Omental fat pad (tissue), 4 donors: ENCODE data around the gene ATP7B. TPM values are rescaled to one million over a fixed set of nuclear protein-coding genes. Genes with fewer than 3 reads are reported as not detected.

Source experiments
- ATAC-seq: fragments of 150-250 bp; one replicate; pipeline ENCODE4 v1.9.1; 2016; ENCODE audit warnings: mild to moderate bottlenecking, moderate library complexity; ENCODE audit not compliant: low FRiP score
- DNase-seq: peaks from one replicate; pipeline ENCODE4 v3.0.0-alpha.2; 2019; ENCODE audit warnings: low spot score
- CTCF ChIP-seq, 3 donors: fragments of 450-650 bp; IDR thresholded peaks; one replicate each; pipeline ENCODE4 v1.5.1; 2016 to 2017; ENCODE audit warnings: antibody characterized with exemption in 3 of 3, mild to moderate bottlenecking in 3 of 3, moderate library complexity in 2 of 3
- total RNA-seq, 4 donors: library from RNA; depleted of rRNA; stranded (reverse); fragments of >200 nt; gene quantifications; one replicate each; pipeline ENCODE4 v1.1.0, GENCODE V29; 2016

The ATP7B gene
- total RNA-seq, 4 donors from 2014 or later, result 5.2 to 29.2 (median 10.9) TPM

GRCh38 chr13:51958217-51958547, 53.1 kb downstream of the ATP7B start:
- no peak for ATAC-seq

GRCh38 chr13:51957377-51958216, 53.7 kb downstream of the ATP7B start:
- ATAC-seq, result no peak
- no peak for TF ChIP-seq CTCF (IDR thresholded peaks at IDR 0.05)
- no peak for DNase-seq

More at GRCh38 chr13:51958217-51958547, 53.1 kb downstream of the ATP7B start:
- no peak for TF ChIP-seq CTCF (IDR thresholded peaks at IDR 0.05)
- no peak for DNase-seq

GRCh38 chr13:51956717-51957116, 54.5 kb downstream of the ATP7B start:
- ATAC-seq, result no peak
- TF ChIP-seq CTCF (IDR thresholded peaks at IDR 0.05), result no peak

GRCh38 chr13:51955816-51956603, 55.2 kb downstream of the ATP7B start:
- DNase-seq (no peak), ATAC-seq (no peak)
- TF ChIP-seq CTCF (IDR thresholded peaks at IDR 0.05), result no peak

More at GRCh38 chr13:51956717-51957116, 54.5 kb downstream of the ATP7B start:
- no peak for DNase-seq

- ATAC-seq (peak; percentile 46), DNase-seq (no peak)
- no peak for TF ChIP-seq CTCF (IDR thresholded peaks at IDR 0.05)
Measured at GRCh38 chr13:51955281-51955771, 55.9 kb downstream of the ATP7B start.

- TF ChIP-seq CTCF (IDR thresholded peaks at IDR 0.05), result no peak
- ATAC-seq (no peak), DNase-seq (no peak)
Measured at GRCh38 chr13:51953347-51954195, 57.7 kb downstream of the ATP7B start.
